ENCODE results near the gene FN3K. TPM values are rescaled to one million over a fixed set of nuclear protein-coding genes. Genes with fewer than 3 reads are reported as not detected.

FN3K gene
- total and polyA plus RNA-seq, 2 experiments from 2014 or later: 0.11 to 1.0 TPM

- Histone ChIP-seq H3K4me1 (ENCODE audit: insufficient read depth) (no peaks in the 10 kb centered on the region), H3K79me2 (ENCODE audit: insufficient read depth) (peaks cover 9% of the 10 kb centered on the region), H3K9me2 (ENCODE audit: insufficient read depth) (no peaks in the 10 kb centered on the region), H3K36me3 (ENCODE audit: low read depth) (no peaks in the 10 kb centered on the region; the same call in 1 of the 2 replicates), H3K4me3 (no peak overlapping the region), H4K20me1 (ENCODE audit: insufficient read depth) (no peaks in the 10 kb centered on the region), H3K4me2 (ENCODE audit: unreplicated experiment) (no peak overlapping the region), H2AFZ (no peak overlapping the region), H3K9me3 (ENCODE audit: low read depth) (no peaks in the 10 kb centered on the region), H3K9ac (no peak overlapping the region), H3K27ac (no peak overlapping the region), H3K27me3 (replicated peaks; ENCODE audit: insufficient read depth) (no peaks in the 10 kb centered on the region), H3F3A (ENCODE audit: insufficient read depth) (no peaks in the 10 kb centered on the region)
- TF ChIP-seq EZH2phosphoT487 (IDR thresholded peaks at IDR 0.05; ENCODE audit: insufficient read depth, low read depth) (no peak), EZH2 (IDR thresholded peaks at IDR 0.05; ENCODE audit: insufficient read depth, poor library complexity, severe bottlenecking) (no peak)
- DNase-seq: no peak
- 97% methylated on average over 17 to 19 of the region's 19 CpGs for WGBS, 2 experiments (ENCODE audit: low coverage in 1 of 2, low lambda C conversion rate in 2 of 2, missing lambda C conversion rate in 2 of 2)
- in situ Hi-C loops (cut with MboI): no loop called here
These were observed 12.9 kb upstream of the FN3K start for GRCh38 chr17:82722341-82723013.

GRCh38 chr17:82723169-82723807 is 12.1 kb upstream of the FN3K start:
- no peaks in the 10 kb centered on the region for H3F3A ChIP-seq (ENCODE audit: insufficient read depth)
- 86 to 88% methylated on average over 25 to 26 of the region's 26 CpGs for WGBS, 2 experiments (ENCODE audit: low coverage in 1 of 2, low lambda C conversion rate in 2 of 2, missing lambda C conversion rate in 2 of 2)
- no peak overlapping the region for H3K4me2 ChIP-seq (ENCODE audit: unreplicated experiment)
- no peak overlapping the region for H3K9ac ChIP-seq
- peaks cover 3% of the 10 kb centered on the region for H3K79me2 ChIP-seq (ENCODE audit: insufficient read depth)
- no peaks in the 10 kb centered on the region for H3K9me3 ChIP-seq (ENCODE audit: low read depth)
- H3K9me2 ChIP-seq (ENCODE audit: insufficient read depth): no peaks in the 10 kb centered on the region
- no peak for DNase-seq
- no peaks in the 10 kb centered on the region for H4K20me1 ChIP-seq (ENCODE audit: insufficient read depth)
- no peaks in the 10 kb centered on the region; the same call in 1 of the 2 replicates for H3K36me3 ChIP-seq (ENCODE audit: low read depth)
- no peaks in the 10 kb centered on the region for H3K27me3 ChIP-seq (replicated peaks; ENCODE audit: insufficient read depth)
- H2AFZ ChIP-seq: no peak overlapping the region
- H3K4me3 ChIP-seq: no peak overlapping the region
- H3K27ac ChIP-seq: no peak overlapping the region
- TF ChIP-seq EZH2 (IDR thresholded peaks at IDR 0.05; ENCODE audit: insufficient read depth, poor library complexity, severe bottlenecking) (no peak), EZH2phosphoT487 (IDR thresholded peaks at IDR 0.05; ENCODE audit: insufficient read depth, low read depth) (no peak)
- in situ Hi-C loops (cut with MboI): no loop called here
- H3K4me1 ChIP-seq (ENCODE audit: insufficient read depth): no peaks in the 10 kb centered on the region

- Histone ChIP-seq H3K4me1 (ENCODE audit: insufficient read depth) (no peaks in the 10 kb centered on the region), H3K27me3 (replicated peaks; ENCODE audit: insufficient read depth) (no peaks in the 10 kb centered on the region), H3K9me3 (ENCODE audit: low read depth) (no peaks in the 10 kb centered on the region), H3K79me2 (ENCODE audit: insufficient read depth) (no peaks in the 10 kb centered on the region), H3K9ac (no peak overlapping the region), H3F3A (ENCODE audit: insufficient read depth) (no peaks in the 10 kb centered on the region), H3K36me3 (ENCODE audit: low read depth) (no peaks in the 10 kb centered on the region; the same call in 1 of the 2 replicates), H4K20me1 (ENCODE audit: insufficient read depth) (no peaks in the 10 kb centered on the region), H3K9me2 (ENCODE audit: insufficient read depth) (no peaks in the 10 kb centered on the region), H3K4me3 (no peak overlapping the region), H3K27ac (no peak overlapping the region), H2AFZ (no peak overlapping the region), H3K4me2 (ENCODE audit: unreplicated experiment) (no peak overlapping the region)
- no peak for TF ChIP-seq EZH2 (IDR thresholded peaks at IDR 0.05; ENCODE audit: insufficient read depth, poor library complexity, severe bottlenecking)
- TF ChIP-seq EZH2phosphoT487 (IDR thresholded peaks at IDR 0.05; ENCODE audit: insufficient read depth, low read depth): no peak
- in situ Hi-C loops (cut with MboI): no loop called here
- no peak for DNase-seq
- 94 to 98% methylated on average over 10 of the region's 10 CpGs for WGBS, 2 experiments (ENCODE audit: low coverage in 1 of 2, low lambda C conversion rate in 2 of 2, missing lambda C conversion rate in 2 of 2)
These were observed 9.0 kb upstream of the FN3K start for GRCh38 chr17:82726427-82726826.

GRCh38 chr17:82729479-82730260 is 5.7 kb upstream of the FN3K start:
- WGBS, 2 experiments (ENCODE audit: low coverage in 1 of 2, low lambda C conversion rate in 2 of 2, missing lambda C conversion rate in 2 of 2): 89 to 91% methylated on average over 34 to 47 of the region's 48 CpGs
- no peaks in the 10 kb centered on the region for H3F3A ChIP-seq (ENCODE audit: insufficient read depth)
- H3K4me1 ChIP-seq (ENCODE audit: insufficient read depth): no peaks in the 10 kb centered on the region
- no peaks in the 10 kb centered on the region for H3K27me3 ChIP-seq (replicated peaks; ENCODE audit: insufficient read depth)
- H3K9me3 ChIP-seq (ENCODE audit: low read depth): no peaks in the 10 kb centered on the region
- no peak overlapping the region for H3K27ac ChIP-seq
- H3K4me2 ChIP-seq (ENCODE audit: unreplicated experiment): no peak overlapping the region
- H4K20me1 ChIP-seq (ENCODE audit: insufficient read depth): no peaks in the 10 kb centered on the region
- no peak overlapping the region for H3K9ac ChIP-seq
- H3K36me3 ChIP-seq (ENCODE audit: low read depth): no peaks in the 10 kb centered on the region; the same call in 1 of the 2 replicates
- no peak overlapping the region for H3K4me3 ChIP-seq
- TF ChIP-seq EZH2 (IDR thresholded peaks at IDR 0.05; ENCODE audit: insufficient read depth, poor library complexity, severe bottlenecking) (no peak), EZH2phosphoT487 (IDR thresholded peaks at IDR 0.05; ENCODE audit: insufficient read depth, low read depth) (no peak)
- H3K79me2 ChIP-seq (ENCODE audit: insufficient read depth): no peaks in the 10 kb centered on the region
- no peak for DNase-seq
- no peaks in the 10 kb centered on the region for H3K9me2 ChIP-seq (ENCODE audit: insufficient read depth)
- H2AFZ ChIP-seq: no peak overlapping the region
- in situ Hi-C loops (cut with MboI): no loop called here

Measured in GM23248 (cell line).